HG03108 (cell line): ENCODE measurements around the gene HOXD9.

Experiments used
- ATAC-seq: cut with Tn5 transposase; IDR thresholded peaks from one replicate; pipeline ENCODE4 v1.9.1; 2021; ENCODE audit warnings: moderate library complexity; ENCODE audit not compliant: unreplicated experiment

The HOXD9 gene

GRCh38 chr2:176085861-176086771 lies 36.4 kb upstream of the HOXD9 start:
- ATAC-seq: no peak

DNA sequence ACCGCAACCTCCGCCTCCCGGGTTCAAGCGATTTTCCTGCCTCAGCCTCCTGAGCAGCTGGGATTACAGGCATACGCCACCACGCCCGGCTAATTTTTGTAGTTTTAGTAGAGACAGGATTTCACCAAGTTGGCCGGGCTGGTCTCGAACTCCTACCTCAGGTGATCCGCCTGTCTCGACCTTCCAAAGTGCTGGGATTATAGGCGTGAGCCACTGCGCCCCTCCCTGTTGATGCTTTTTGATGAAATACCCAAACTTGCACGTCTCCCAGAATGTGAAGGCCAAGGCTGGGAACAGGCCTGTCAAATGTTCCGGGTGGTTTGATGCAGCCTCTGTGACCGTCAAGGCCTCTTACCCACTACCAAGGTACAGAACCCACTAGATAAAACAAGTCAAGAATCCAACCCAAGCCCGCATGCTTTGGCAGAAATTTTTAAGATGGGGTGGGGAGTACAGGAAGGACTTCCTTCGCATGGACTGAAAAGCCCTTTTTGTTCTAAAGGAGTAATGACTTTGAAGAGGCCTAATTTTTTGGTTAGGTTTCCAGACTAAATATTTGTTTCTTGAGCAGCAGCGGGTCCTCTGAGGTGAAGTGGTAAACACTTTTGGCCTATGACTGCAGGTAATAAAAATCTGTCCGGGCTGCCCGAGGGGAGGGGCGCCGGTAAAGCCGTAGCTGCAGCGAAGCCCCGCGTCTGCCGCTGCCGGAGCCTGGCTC lies 35.0 kb upstream of the HOXD9 start:
- ATAC-seq: no peak

- ATAC-seq: no peak
Measured at GRCh38 chr2:176088048-176088936, 34.2 kb upstream of the HOXD9 start.

GRCh38 chr2:176088937-176089842 lies 33.3 kb upstream of the HOXD9 start:
- no peak for ATAC-seq

DNA sequence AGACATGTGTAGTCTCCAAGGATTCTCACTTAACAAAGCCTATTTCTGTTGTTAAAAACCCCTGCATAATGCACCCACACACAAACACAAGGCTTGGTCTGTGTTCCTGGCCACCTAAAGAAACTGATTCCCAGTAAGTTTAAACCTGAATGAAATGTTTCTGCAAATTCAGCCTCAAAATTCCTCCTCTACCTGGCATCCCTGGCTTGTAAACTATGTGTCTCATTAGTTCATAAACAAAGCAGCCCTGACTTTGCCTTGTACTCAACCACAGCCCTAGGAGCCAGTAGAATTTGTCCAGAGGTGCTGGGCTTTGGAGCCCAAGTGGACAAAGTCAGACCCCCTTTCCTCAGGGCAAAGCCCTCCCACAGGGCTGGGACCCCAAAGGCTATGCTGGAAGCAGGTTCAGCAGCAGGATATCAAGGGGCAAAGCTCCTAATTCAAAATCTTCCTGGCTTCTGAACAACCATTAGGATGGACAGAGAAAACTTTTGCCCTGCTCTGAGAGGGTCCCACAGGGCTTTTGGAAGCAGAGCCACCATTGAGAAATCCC lies 32.6 kb upstream of the HOXD9 start:
- ATAC-seq: no peak

- no peak for ATAC-seq
Measured at GRCh38 chr2:176090862-176091261, 31.7 kb upstream of the HOXD9 start.

- ATAC-seq: no peak
Measured at GRCh38 chr2:176091329-176092258, 30.9 kb upstream of the HOXD9 start.

- no peak for ATAC-seq
Measured at GRCh38 chr2:176092270-176093144, 30.0 kb upstream of the HOXD9 start, which contains the start of gene HOXD13. TSS of gene HOXD13 (plus strand) at chr2:176092721. CDS start at chr2:176092891, 170 bp downstream.

DNA sequence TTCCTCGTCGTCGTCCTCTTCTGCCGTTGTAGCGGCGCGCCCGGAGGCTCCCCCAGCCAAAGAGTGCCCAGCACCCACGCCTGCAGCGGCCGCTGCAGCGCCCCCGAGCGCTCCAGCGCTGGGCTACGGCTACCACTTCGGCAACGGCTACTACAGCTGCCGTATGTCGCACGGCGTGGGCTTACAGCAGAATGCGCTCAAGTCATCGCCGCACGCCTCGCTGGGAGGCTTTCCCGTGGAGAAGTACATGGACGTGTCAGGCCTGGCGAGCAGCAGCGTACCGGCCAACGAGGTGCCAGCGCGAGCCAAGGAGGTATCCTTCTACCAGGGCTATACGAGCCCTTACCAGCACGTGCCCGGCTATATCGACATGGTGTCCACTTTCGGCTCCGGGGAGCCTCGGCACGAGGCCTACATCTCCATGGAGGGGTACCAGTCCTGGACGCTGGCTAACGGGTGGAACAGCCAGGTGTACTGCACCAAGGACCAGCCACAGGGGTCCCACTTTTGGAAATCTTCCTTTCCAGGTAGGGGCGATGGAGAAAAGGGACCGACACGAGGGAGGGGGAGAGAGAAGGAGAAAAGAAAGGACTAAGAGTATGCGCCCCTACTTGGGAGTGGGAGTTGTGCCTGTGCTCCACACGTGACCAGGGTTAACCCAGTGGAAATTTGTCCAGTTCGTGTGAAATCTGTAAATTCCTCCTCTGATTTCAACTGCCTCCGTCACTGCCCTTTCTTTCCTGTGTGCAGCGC lies 29.2 kb upstream of the HOXD9 start:
- no peak for ATAC-seq

- ATAC-seq: no peak
Measured at GRCh38 chr2:176093898-176094249, 28.6 kb upstream of the HOXD9 start.

DNA sequence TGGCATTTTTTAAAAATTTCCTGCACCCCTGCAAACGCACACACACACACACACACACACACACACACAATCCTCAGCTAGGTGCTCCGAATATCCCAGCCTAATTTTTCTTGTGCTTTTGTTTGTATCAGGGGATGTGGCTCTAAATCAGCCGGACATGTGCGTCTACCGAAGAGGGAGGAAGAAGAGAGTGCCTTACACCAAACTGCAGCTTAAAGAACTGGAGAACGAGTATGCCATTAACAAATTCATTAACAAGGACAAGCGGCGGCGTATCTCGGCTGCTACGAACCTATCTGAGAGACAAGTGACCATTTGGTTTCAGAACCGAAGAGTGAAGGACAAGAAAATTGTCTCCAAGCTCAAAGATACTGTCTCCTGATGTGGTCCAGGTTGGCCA lies 28.2 kb upstream of the HOXD9 start:
- no peak for ATAC-seq

DNA sequence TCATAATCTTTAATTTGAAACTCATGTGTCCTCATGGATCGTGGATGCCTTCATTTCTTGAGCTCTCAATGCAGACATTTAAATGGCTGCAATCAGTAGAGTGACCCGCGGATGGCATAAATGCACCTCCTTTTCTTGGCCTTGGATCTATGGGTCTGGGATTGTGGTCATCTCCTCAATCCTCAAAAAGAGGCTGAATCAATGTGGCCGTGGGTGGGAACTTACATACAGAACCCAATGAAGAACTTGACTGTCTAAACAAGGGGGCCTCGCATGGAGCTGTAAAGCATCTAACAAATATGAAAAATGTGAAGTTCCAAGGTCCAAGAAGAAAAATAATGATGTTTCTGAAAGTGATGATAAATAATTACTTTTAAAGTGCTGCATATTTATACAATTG lies 27.1 kb upstream of the HOXD9 start:
- ATAC-seq: no peak

DNA sequence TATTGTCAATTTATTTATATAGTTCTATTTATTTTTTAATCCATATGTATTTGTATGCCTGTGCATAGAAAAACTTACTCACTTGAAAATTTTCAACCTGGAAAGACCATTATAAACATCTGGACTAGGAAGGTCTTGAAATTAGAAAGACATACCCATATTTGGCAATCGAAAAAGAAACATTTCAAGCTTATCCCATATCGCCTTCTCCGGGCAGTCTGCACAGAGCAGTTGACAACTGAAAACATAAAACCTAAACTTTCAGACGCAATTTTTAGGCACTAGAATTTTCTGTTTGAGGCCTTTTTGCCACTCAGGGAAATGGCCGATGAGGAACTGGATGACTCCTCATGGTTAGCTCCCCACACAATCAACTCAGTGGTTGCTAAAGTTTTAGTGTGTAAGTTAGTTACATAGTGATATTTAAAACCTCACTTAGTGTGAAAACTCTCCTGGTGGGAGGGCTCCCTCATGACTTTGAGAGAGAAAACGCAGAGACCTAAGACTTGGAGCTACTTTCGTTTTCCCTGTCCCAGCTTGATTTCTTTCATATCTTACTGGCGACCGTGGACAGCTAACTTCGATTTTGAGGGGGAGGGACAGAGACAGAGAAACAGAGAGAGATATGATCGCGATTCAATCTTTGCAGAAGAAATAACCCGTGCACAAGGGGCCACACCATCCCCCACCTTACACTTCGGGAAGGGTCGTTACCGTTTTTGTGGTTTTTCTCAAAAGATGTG lies 26.1 kb upstream of the HOXD9 start:
- no peak for ATAC-seq

- peak; percentile 82 for ATAC-seq
Measured at GRCh38 chr2:176096986-176097819, 25.3 kb upstream of the HOXD9 start.

- ATAC-seq: no peak
Measured at GRCh38 chr2:176097820-176098365, 24.6 kb upstream of the HOXD9 start.
